ENCODE measurements around the gene CAPZB. TPM values are rescaled to one million over a fixed set of nuclear protein-coding genes. Genes with fewer than 3 reads are reported as not detected.

Gene CAPZB
- total RNA-seq, 4 donors from 2014 or later: 84.2 to 119 (median 102) TPM

GRCh38 chr1:19524791-19525190 is 39.5 kb upstream of the CAPZB start:
- TF ChIP-seq CTCF (IDR thresholded peaks at IDR 0.05; ENCODE audit: low read depth): no peak

GRCh38 chr1:19521411-19521810 is 36.1 kb upstream of the CAPZB start:
- no peak for TF ChIP-seq CTCF (IDR thresholded peaks at IDR 0.05; ENCODE audit: low read depth)

DNA sequence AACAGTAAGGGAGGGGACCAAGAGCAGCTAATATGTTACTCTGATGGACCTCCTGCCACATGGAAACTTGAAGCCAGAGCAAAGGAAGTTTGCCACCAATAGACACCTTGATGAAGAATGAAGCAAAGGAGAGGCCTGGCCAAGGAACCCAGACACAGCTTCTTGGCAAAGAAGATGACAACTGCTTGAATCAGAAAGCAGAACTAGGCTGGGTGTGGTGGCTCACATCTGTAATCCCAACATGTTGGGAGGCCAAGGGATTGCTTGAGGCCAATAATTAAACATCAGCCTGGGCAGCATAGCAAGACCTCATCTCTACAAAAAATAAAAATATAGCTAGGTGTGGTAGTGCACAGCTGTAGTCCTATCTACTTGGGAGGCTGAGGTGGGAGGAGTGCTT is 31.7 kb upstream of the CAPZB start:
- no peak for TF ChIP-seq CTCF (IDR thresholded peaks at IDR 0.05; ENCODE audit: low read depth)

GRCh38 chr1:19515201-19515600 is 29.9 kb upstream of the CAPZB start:
- TF ChIP-seq CTCF (IDR thresholded peaks at IDR 0.05; ENCODE audit: low read depth): no peak

DNA sequence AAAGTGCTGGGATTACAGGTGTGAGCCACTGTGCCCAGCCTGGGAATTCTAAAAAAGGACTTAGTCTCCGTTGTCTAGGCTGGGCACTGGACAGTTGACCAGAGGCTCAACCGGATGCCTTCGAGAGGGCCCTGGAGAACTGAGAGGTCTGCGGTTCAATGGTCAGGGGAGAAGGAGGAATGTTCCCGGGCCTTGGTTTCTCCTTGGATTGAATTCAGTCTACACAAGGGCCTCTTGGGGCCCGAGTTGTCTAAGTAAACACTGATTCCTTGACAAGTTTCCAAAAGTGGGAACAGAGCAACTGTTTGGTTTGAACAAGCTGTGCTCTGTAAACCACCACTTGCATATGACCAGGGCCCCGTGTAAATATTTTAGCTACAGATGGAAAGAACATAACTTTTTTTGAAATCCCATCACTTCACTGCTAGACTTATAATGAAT is 29.1 kb upstream of the CAPZB start:
- TF ChIP-seq CTCF (IDR thresholded peaks at IDR 0.05; ENCODE audit: low read depth): no peak

DNA sequence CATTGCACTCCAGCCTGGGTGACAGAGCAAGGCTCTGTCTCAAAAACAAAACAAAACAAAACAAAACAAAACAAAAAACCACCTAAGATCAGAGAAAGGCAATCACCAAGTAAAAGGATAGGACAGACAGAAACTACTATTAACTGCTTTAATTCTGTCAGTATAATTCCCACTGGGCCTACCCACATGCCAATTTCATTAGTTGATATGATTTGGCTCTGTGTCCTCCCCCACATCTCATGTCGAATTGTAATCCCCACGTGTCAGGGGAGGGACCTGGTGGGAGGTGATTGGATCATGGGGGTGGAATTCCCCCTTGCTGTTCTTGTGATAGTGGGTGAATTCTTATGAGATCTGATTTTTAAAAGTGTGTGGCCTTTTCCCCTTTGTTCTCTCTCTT is 27.2 kb upstream of the CAPZB start:
- no peak for TF ChIP-seq CTCF (IDR thresholded peaks at IDR 0.05; ENCODE audit: low read depth)

- TF ChIP-seq CTCF (IDR thresholded peaks at IDR 0.05; ENCODE audit: low read depth): no peak
Measured at GRCh38 chr1:19511116-19511515, 25.8 kb upstream of the CAPZB start.

All from subcutaneous adipose tissue (tissue), 4 donors.